GM12892 (cell line): ENCODE measurements around the gene CMTM2. TPM values are rescaled to one million over a fixed set of nuclear protein-coding genes. Genes with fewer than 3 reads are reported as not detected.

Experiments
- DNase-seq: peaks from one replicate; pipeline ENCODE4 v3.0.0; 2011; ENCODE audit not compliant: insufficient read length
- FAIRE-seq: peaks from 2 replicates; lab custom pipeline; 2011; peaks lifted over from hg19 to GRCh38; lab: Jason Lieb, UNC
- POLR2A ChIP-seq: IDR thresholded peaks from 2 replicates; pipeline ENCODE4 v1.6.1; 2011; ENCODE audit warnings: low read depth, low read length, control low read depth
- POLR2AphosphoS5 ChIP-seq: IDR thresholded peaks from 2 replicates; pipeline ENCODE4 v1.6.1; 2011; ENCODE audit warnings: low read depth, low read length, control low read depth
- TAF1 ChIP-seq: IDR thresholded peaks from 2 replicates; pipeline ENCODE4 v1.6.1; 2011; ENCODE audit warnings: low read depth, mild to moderate bottlenecking, control low read depth, low read length, borderline replicate concordance
- polyA plus RNA-seq: library from polyadenylated mRNA; unstranded; fragments of >200 nt; gene quantifications from one replicate; pipeline ENCODE4 v1.2.1, GENCODE V29; 2012; ENCODE audit warnings: missing spikeins, inconsistent platforms; ENCODE audit not compliant: missing spikeins

The CMTM2 gene, protein sequence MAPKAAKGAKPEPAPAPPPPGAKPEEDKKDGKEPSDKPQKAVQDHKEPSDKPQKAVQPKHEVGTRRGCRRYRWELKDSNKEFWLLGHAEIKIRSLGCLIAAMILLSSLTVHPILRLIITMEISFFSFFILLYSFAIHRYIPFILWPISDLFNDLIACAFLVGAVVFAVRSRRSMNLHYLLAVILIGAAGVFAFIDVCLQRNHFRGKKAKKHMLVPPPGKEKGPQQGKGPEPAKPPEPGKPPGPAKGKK
- not detected for polyA plus RNA-seq

DNA sequence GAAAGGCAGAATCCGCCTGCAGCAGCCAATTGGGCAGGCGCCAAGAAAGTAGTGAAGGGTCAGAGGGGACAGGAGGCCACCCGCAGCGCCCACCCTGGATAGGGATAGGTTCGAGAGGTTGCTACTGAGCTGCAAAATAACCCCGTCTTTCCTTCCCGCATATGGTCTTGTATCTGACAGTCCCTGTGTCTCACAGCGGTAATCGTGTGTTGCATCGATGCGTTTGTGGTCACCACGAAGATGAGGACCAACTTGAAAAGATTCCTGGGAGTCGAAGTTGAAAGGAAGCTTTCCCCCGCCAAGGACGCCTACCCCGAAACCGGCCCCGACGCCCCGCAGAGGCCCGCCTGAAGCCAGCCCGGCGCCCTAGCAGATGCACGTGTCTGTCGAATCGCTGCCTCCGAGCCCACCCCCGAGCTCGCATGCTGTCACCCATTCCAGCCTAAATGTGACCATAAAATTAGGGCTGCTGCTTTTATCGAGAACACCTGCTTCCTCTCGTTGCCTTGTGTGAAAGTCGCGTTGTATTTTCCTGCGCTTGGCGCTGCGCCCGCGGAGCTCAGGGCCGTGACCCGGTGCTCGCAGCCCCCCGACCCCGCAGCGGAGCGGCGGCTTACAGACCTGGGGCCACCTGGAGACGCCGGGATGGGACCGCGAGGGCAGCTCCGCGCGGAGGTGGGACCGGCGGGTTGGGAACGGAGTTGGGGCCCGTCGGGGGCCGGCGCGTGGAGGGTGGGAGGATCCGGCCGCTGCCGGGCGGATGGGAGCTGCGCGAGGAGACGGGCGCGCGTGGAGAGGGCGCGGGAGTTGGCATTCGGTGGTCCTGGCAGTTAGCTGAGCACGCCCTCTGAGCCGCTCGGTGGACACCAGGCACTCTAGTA is at the start of gene CMTM2:
Gene CMTM2, plus strand, starts transcription at position 813 of the 881 bp plus-strand sequence. CDS start 145 bp downstream, outside the sequence.
- DNase-seq (no peak), FAIRE-seq (no peak)
- TF ChIP-seq TAF1: no peak
- TF ChIP-seq POLR2A: no peak
- TF ChIP-seq POLR2AphosphoS5: no peak

DNA sequence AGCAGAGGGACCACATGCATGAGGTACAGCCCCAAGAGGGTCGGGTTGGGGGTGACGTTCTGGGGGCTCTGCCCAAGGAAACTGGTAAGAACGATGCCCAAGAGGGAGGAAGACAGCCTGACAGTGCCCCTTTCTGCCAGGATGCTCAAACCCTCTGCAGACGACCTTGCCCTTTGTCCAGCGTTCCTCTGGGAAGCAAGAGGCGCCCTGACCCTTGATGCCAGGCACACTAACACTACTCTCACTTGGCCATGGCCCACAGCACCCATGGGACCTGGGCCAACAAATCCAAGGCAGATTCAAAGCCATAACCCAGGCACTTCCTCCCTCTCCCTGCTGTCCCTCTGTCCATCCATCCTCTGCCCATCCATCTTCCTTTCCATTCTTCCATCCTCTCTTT is 49.8 kb upstream of the CMTM2 start:
- DNase-seq (no peak), FAIRE-seq (peak; percentile 14)
- TF ChIP-seq TAF1: no peak
- TF ChIP-seq POLR2AphosphoS5: no peak
- no peak for TF ChIP-seq POLR2A

GRCh38 chr16:66534376-66534799 is 44.9 kb upstream of the CMTM2 start:
- FAIRE-seq: no peak
- TF ChIP-seq POLR2A (no peak), POLR2AphosphoS5 (no peak), TAF1 (no peak)

GRCh38 chr16:66536525-66536924 is 42.7 kb upstream of the CMTM2 start:
- no peak for DNase-seq
- FAIRE-seq: no peak
- TF ChIP-seq POLR2A (no peak), TAF1 (no peak), POLR2AphosphoS5 (no peak)

More at GRCh38 chr16:66534376-66534799, 44.9 kb upstream of the CMTM2 start:
- no peak for DNase-seq

GRCh38 chr16:66537236-66537635 is 42.0 kb upstream of the CMTM2 start:
- TF ChIP-seq POLR2AphosphoS5: no peak
- no peak for TF ChIP-seq TAF1
- TF ChIP-seq POLR2A: no peak
- no peak for DNase-seq
- FAIRE-seq: no peak

DNA sequence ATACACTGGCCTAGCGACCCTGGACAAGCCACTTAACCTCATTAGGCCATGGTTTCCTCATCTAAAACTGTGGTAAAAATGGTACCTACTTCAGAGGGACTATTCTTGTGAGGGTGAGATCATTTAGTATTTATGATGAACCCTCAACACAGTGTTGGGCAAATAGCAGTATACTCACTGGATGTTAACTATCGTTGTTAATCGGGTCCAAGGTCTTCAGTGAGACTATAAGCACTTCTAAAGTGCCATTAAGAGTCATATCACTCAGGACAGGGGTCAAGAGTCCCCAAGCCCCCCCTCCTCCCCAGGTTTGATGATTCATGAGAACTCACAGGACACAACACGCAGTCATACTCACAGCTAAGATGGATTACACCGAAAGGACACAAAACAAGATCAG is 40.4 kb upstream of the CMTM2 start:
- FAIRE-seq (no peak), DNase-seq (no peak)
- no peak for TF ChIP-seq POLR2AphosphoS5
- TF ChIP-seq POLR2A: no peak
- TF ChIP-seq TAF1: no peak

- TF ChIP-seq POLR2AphosphoS5 (no peak), TAF1 (no peak), POLR2A (no peak)
- DNase-seq (no peak), FAIRE-seq (peak; percentile 97)
Observed at GRCh38 chr16:66539623-66540469, 39.4 kb upstream of the CMTM2 start.

- FAIRE-seq: no peak
Observed at GRCh38 chr16:66541388-66542355, 37.6 kb upstream of the CMTM2 start.

DNA sequence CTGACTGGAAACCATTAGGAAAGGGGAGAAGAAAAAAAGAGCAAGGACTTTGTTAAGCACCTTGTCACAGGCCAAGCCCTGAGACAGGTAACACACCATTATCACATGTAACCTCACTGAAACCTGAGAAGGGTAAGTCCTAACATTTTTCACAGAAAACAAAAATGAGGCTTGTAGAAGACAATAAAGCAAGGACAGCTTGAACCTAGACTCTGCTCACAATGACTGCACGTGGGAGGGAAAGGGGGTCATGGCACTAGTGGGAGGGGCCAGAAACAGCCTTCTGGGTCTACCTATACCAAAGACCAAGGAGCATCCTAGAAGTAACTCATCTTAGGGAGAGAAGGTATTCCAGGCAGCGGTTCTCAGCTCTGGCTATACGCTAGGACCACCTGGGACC is 36.9 kb upstream of the CMTM2 start:
- peak; percentile 17 for FAIRE-seq
- DNase-seq: no peak
- TF ChIP-seq TAF1: no peak
- no peak for TF ChIP-seq POLR2AphosphoS5
- no peak for TF ChIP-seq POLR2A

More at GRCh38 chr16:66541388-66542355, 37.6 kb upstream of the CMTM2 start:
- TF ChIP-seq POLR2AphosphoS5 (no peak), POLR2A (no peak), TAF1 (no peak)
- no peak for DNase-seq

DNA sequence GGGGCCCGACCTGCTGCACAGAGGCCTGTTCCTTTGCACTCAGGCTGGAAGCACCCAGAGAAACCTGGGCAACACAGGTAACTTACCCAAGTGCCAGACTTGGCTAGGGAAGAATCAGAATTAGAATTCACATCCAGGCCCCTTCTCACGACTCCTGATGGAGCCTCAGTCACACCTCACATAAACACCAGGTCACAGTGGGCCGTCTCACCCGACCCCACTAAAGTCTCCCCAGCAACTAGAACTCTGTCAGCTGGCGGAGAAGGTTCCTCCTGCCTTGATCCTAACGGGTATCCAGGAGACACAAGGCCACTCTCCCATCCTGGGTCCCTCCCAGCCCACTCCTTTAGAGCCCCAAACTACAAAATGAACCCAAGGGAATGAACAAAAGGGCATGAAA is 35.7 kb upstream of the CMTM2 start:
- DNase-seq (no peak), FAIRE-seq (no peak)
- no peak for TF ChIP-seq TAF1
- TF ChIP-seq POLR2AphosphoS5: no peak
- TF ChIP-seq POLR2A: no peak
